H1 (cell line): ENCODE data around the gene TCFL5. TPM values are rescaled to one million over a fixed set of nuclear protein-coding genes. Genes with fewer than 3 reads are reported as not detected.

Experiments
- BRCA1 ChIP-seq: IDR thresholded peaks from 2 replicates; pipeline ENCODE4 v1.6.1; 2012; ENCODE audit warnings: low read depth, low read length, improper control_type of control experiment
- CHD7 ChIP-seq: fragments of 300-600 bp; sonication (generic); IDR thresholded peaks from 2 replicates; pipeline ENCODE4 v1.7.1; 2012; ENCODE audit warnings: low read length, moderate library complexity, mild to moderate bottlenecking, inconsistent platforms; ENCODE audit not compliant: insufficient replicate concordance
- CTBP2 ChIP-seq: IDR thresholded peaks from 2 replicates; pipeline ENCODE4 v1.7.0; 2011; ENCODE audit warnings: borderline replicate concordance, mild to moderate bottlenecking, moderate library complexity, mixed read lengths, low read length; ENCODE audit not compliant: insufficient read depth, insufficient read length
- HDAC2 ChIP-seq, 2 experiments: fragments of 300-600 bp in 1 of 2; sonication (generic) in 1 of 2; IDR thresholded peaks; 2 replicates each; pipeline ENCODE4 v1.6.1; 2011 to 2012; ENCODE audit warnings: low read depth in 2 of 2, low read length in 2 of 2, mild to moderate bottlenecking in 2 of 2, moderate library complexity in 2 of 2, borderline replicate concordance in 1 of 2, inconsistent platforms in 1 of 2
- KDM1A ChIP-seq: fragments of 200-600, 300-600 bp; sonication (generic); IDR thresholded peaks from 2 replicates; pipeline ENCODE4 v1.7.1; 2016; ENCODE audit warnings: mild to moderate bottlenecking, low read length, borderline replicate concordance
- RAD21 ChIP-seq, 2 experiments: IDR thresholded peaks in 1 of 2; conservative IDR thresholded peaks in 1 of 2; 2 replicates each; pipeline ENCODE4 v1.6.1; 2011; ENCODE audit warnings: low read depth in 2 of 2, low read length in 2 of 2, improper control_type of control experiment in 1 of 2, inconsistent platforms in 1 of 2, mild to moderate bottlenecking in 1 of 2, moderate library complexity in 1 of 2
- RXRA ChIP-seq: IDR thresholded peaks from 2 replicates; pipeline ENCODE4 v1.6.1; 2011; ENCODE audit warnings: low read depth, mild to moderate bottlenecking, low read length, moderate library complexity; ENCODE audit not compliant: insufficient read depth
- SIRT6 ChIP-seq: IDR thresholded peaks from one replicate; pipeline ENCODE4 v1.7.1; 2012; ENCODE audit warnings: low read length, inconsistent platforms
- polyA plus RNA-seq, 7 experiments: library from polyadenylated mRNA; depleted of rRNA in 3 of 7; stranded (reverse) in 5 of 7; unstranded in 2 of 7; fragments of >200 nt in 5 of 7; fragments of 200-250 nt in 2 of 7; gene quantifications; 1 replicate in 5 of 7; 2 replicates in 1 of 7; 4 replicates in 1 of 7; pipeline versions ENCODE4 v1.2.1 to v1.2.3, GENCODE V29; 2011 to 2013; ENCODE audit warnings: missing spikeins in 2 of 7, mixed read lengths in 2 of 7
- total RNA-seq: library from RNA; stranded (reverse); fragmentation: NEBNext Ultra II Directional; extraction: Animal tissue kit (Norgen Biotek cat#: 25700); gene quantifications from 2 replicates; pipeline ENCODE4 v1.2.1, GENCODE V29; 2021

The TCFL5 gene
- total and polyA plus RNA-seq, 2 of the 8 experiments (the other 6 are each of a cell fraction or from before 2014, with no cell fraction given): 6.2 to 15.0 TPM

DNA sequence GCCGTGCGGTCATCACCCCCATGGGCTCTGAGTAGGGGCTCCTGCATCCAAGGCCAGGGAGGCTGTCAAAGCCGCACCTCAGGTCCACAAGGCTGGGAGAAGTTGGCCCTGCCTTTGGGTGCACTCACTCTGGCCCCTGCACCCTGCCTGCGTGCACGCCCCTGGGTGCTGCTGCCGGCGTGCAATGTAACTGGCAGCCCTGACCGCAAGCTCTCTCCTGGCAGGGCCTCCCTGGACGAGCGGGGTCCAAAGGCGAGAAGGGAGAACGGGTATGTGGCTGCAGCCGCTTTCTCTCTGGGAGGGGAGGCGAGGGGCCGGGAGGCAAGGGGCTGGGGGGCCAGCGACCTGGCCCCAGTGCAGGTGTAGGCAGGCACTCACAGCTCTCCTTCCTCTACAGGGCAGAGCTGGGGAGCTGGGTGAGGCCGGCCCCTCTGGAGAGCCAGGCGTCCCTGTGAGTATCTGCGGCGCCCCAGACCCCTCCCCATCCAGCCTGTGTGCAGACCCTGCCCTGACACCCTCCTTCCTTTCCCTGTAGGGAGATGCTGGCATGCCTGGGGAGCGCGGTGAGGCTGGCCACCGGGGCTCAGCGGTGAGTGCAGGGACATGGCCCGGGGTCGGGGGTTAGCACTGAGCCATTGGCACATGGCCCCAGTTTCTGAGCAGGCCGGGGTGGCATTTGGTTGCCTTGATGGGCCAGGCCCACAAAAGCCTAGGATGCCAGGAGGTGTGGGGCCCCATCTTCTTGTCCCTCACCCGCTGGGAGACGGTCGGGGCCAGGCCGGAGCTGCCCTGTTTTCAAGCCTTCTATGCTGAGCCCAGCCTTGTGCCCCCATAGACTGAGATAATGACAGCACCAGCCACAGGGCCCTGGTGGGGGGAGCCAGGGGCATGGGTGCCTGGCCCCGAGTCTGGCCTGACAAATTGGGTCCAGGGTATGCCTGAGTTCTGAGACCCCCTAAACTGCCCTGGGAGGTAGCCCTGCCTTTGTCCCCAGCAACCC is 32.1 kb downstream of the TCFL5 start (continued):
- TF ChIP-seq RAD21 (IDR thresholded peaks at IDR 0.05 in 1 of 2, conservative IDR thresholded peaks at IDR 0.05 in 1 of 2; ENCODE audit: low read depth in 2 of 2, low read length in 2 of 2) (no peak), CTBP2 (no peak), HDAC2 (IDR thresholded peaks at IDR 0.05; ENCODE audit: borderline replicate concordance in 1 of 2, low read depth in 2 of 2, low read length in 2 of 2) (no peak), BRCA1 (no peak), RXRA (no peak), KDM1A (no peak), CHD7 (no peak), SIRT6 (no peak)
